ENCODE data around the gene PIK3IP1.

PIK3IP1 gene

GRCh38 chr22:31339148-31339832 is 47.0 kb upstream of the PIK3IP1 start:
- Histone ChIP-seq H3K4me2 (ENCODE audit: low read length) (no peak overlapping the region), H3K36me3 (ENCODE audit: control insufficient read depth, insufficient read depth, low read length) (no peaks in the 10 kb centered on the region), H3K27me3 (ENCODE audit: control insufficient read depth, insufficient read depth, low read length) (no peaks in the 10 kb centered on the region), H3K9ac (no peak overlapping the region), H3K27ac (no peak overlapping the region), H3K9me3 (ENCODE audit: control insufficient read depth, low read length) (no peaks in the 10 kb centered on the region), H3K79me2 (peaks cover 2% of the 10 kb centered on the region), H2AFZ (no peak overlapping the region), H3K4me3 (ENCODE audit: low read depth, low read length) (no peak overlapping the region), H3K4me1 (peaks cover 8% of the 10 kb centered on the region)
- no peak for TF ChIP-seq CTCF (IDR thresholded peaks at IDR 0.05)

DNA sequence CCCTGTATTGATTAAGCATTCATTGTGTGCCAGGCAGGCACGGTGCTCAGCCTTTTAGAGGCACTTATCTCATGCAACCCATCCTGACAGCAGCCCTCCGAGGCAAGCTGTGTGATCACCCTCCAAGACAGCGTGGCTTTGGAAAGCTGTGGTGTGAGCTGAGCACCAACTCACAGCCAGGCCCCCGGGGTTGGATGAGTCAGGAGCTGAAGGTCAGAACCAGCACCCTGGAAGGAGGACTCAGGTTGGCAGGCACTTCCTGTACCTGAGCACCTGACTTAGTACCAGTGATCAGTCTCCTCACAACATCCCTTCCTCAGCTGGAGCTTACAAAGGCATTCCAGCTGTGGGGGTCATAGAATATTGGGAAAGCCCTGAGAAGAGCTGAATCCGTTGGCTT is 44.9 kb upstream of the PIK3IP1 start:
- no peaks in the 10 kb centered on the region for H3K79me2 ChIP-seq
- H3K4me1 ChIP-seq: peaks cover 2% of the 10 kb centered on the region
- no peak overlapping the region for H3K4me2 ChIP-seq (ENCODE audit: low read length)
- no peak overlapping the region for H3K27ac ChIP-seq
- no peak overlapping the region for H3K9ac ChIP-seq
- TF ChIP-seq CTCF (IDR thresholded peaks at IDR 0.05): no peak
- H3K4me3 ChIP-seq (ENCODE audit: low read depth, low read length): no peak overlapping the region
- no peaks in the 10 kb centered on the region for H3K27me3 ChIP-seq (ENCODE audit: control insufficient read depth, insufficient read depth, low read length)
- no peaks in the 10 kb centered on the region for H3K9me3 ChIP-seq (ENCODE audit: control insufficient read depth, low read length)
- no peak overlapping the region for H2AFZ ChIP-seq
- H3K36me3 ChIP-seq (ENCODE audit: control insufficient read depth, insufficient read depth, low read length): no peaks in the 10 kb centered on the region

GRCh38 chr22:31334329-31334728 is 42.0 kb upstream of the PIK3IP1 start:
- no peaks in the 10 kb centered on the region for H3K9me3 ChIP-seq (ENCODE audit: control insufficient read depth, low read length)
- H3K36me3 ChIP-seq (ENCODE audit: control insufficient read depth, insufficient read depth, low read length): no peaks in the 10 kb centered on the region
- H3K9ac ChIP-seq: no peak overlapping the region
- no peak overlapping the region for H3K27ac ChIP-seq
- no peaks in the 10 kb centered on the region for H3K79me2 ChIP-seq
- H3K4me2 ChIP-seq (ENCODE audit: low read length): no peak overlapping the region
- no peaks in the 10 kb centered on the region for H3K4me1 ChIP-seq
- no peak for TF ChIP-seq CTCF (IDR thresholded peaks at IDR 0.05)
- H2AFZ ChIP-seq: no peak overlapping the region
- no peaks in the 10 kb centered on the region for H3K27me3 ChIP-seq (ENCODE audit: control insufficient read depth, insufficient read depth, low read length)
- no peak overlapping the region for H3K4me3 ChIP-seq (ENCODE audit: low read depth, low read length)

- no peak for TF ChIP-seq CTCF (IDR thresholded peaks at IDR 0.05)
- H3K27me3 ChIP-seq (ENCODE audit: control insufficient read depth, insufficient read depth, low read length): no peaks in the 10 kb centered on the region
- H3K9me3 ChIP-seq (ENCODE audit: control insufficient read depth, low read length): no peaks in the 10 kb centered on the region
- H3K4me1 ChIP-seq: no peaks in the 10 kb centered on the region
- H3K4me2 ChIP-seq (ENCODE audit: low read length): no peak overlapping the region
- H3K4me3 ChIP-seq (ENCODE audit: low read depth, low read length): no peak overlapping the region
- H2AFZ ChIP-seq: no peak overlapping the region
- no peaks in the 10 kb centered on the region for H3K36me3 ChIP-seq (ENCODE audit: control insufficient read depth, insufficient read depth, low read length)
- H3K27ac ChIP-seq: no peak overlapping the region
- H3K9ac ChIP-seq: no peak overlapping the region
- no peaks in the 10 kb centered on the region for H3K79me2 ChIP-seq
Measured at GRCh38 chr22:31333641-31334040, 41.4 kb upstream of the PIK3IP1 start.

DNA sequence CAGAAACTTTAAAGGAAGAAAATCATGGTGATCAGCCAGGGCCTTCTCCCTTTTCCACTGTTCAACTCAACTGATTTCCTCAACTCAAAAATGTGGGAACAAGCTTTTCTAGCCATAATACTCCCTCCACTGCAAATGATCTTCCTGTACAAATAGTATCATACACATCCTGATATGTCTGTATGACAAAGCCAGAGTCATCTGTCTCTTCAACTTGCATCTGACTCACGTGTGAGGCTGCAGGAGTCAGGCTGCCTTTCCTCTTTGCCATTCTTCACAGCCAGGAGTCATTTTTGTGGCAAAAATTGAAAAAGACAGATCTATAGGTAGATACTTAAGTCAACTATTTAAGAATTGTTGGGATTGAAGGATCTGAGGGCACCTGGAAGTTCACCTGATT is 40.6 kb upstream of the PIK3IP1 start:
- no peaks in the 10 kb centered on the region for H3K27me3 ChIP-seq (ENCODE audit: control insufficient read depth, insufficient read depth, low read length)
- no peaks in the 10 kb centered on the region for H3K79me2 ChIP-seq
- H3K9ac ChIP-seq: no peak overlapping the region
- H2AFZ ChIP-seq: no peak overlapping the region
- no peak overlapping the region for H3K4me2 ChIP-seq (ENCODE audit: low read length)
- H3K27ac ChIP-seq: no peak overlapping the region
- no peaks in the 10 kb centered on the region for H3K9me3 ChIP-seq (ENCODE audit: control insufficient read depth, low read length)
- TF ChIP-seq CTCF (IDR thresholded peaks at IDR 0.05): no peak
- no peaks in the 10 kb centered on the region for H3K4me1 ChIP-seq
- H3K4me3 ChIP-seq (ENCODE audit: low read depth, low read length): no peak overlapping the region
- H3K36me3 ChIP-seq (ENCODE audit: control insufficient read depth, insufficient read depth, low read length): no peaks in the 10 kb centered on the region

Data from parathyroid adenoma (tissue), 2 donors.